Activated CD8-positive, alpha-beta memory T cell treated with anti-CD3 and anti-CD28 coated beads, Interleukin-2, amount 50 U/mL, for 24 hours (primary cell): Measurements from ENCODE around the gene SPACDR.

Experiments used
- DNase-seq: peaks from one replicate; pipeline ENCODE4 v3.0.0-alpha.2; 2020; ENCODE audit errors: extremely low read depth

Gene SPACDR

GRCh38 chr7:100413346-100413745 lies 50.7 kb downstream of the SPACDR start:
- no peak for DNase-seq

- DNase-seq: no peak
Observed at GRCh38 chr7:100411101-100411500, 53.0 kb downstream of the SPACDR start.

GRCh38 chr7:100407285-100408180 lies 56.5 kb downstream of the SPACDR start:
- DNase-seq: no peak

- no peak for DNase-seq
Observed at GRCh38 chr7:100406767-100407166, 57.3 kb downstream of the SPACDR start.
